Right lobe of liver (tissue), 4 donors: ENCODE measurements around the gene SEZ6L.

Experiments used
- CTCF ChIP-seq, 4 donors: fragments of 200-600 bp in 3 of 4; fragments of 450-650 bp in 1 of 4; IDR thresholded peaks; one replicate each; pipeline versions ENCODE4 v1.5.1 to v1.8.0; 2016 to 2022; ENCODE audit warnings: antibody characterized with exemption in 4 of 4, mild to moderate bottlenecking in 2 of 4
- POLR2A ChIP-seq: fragments of 450-650 bp; IDR thresholded peaks from one replicate; pipeline ENCODE4 v1.6.1; 2017; ENCODE audit warnings: antibody characterized with exemption, mild to moderate bottlenecking
- donor health status: DM: no; HTN: no; CAD: no.
- donor health status: DM: no; HTN: no; CAD: no.
- donor health status: DM: no; HTN: yes; CAD: no.

GRCh38 chr22:26302726-26303125 lies 133.5 kb downstream of the SEZ6L start:
- TF ChIP-seq CTCF (IDR thresholded peaks at IDR 0.05) (no peak), POLR2A (no peak)
